ENCODE measurements around the gene EMP1. TPM values are rescaled to one million over a fixed set of nuclear protein-coding genes. Genes with fewer than 3 reads are reported as not detected.

EMP1 gene
- total RNA-seq, 2 experiments from 2014 or later = 3.2 to 4.4 TPM

GRCh38 chr12:13198876-13199275, 2.4 kb downstream of the EMP1 start:
- peaks cover 12% of the 10 kb centered on the region for H3K27me3 Mint-ChIP-seq

GRCh38 chr12:13199592-13199991, 3.1 kb downstream of the EMP1 start:
- DNase-seq = no peak
- no peak overlapping the region for H3K4me3 Mint-ChIP-seq
- H3K27me3 Mint-ChIP-seq = peaks cover 12% of the 10 kb centered on the region
- H3K27ac Mint-ChIP-seq = no peak overlapping the region
- H3K36me3 Mint-ChIP-seq = no peaks in the 10 kb centered on the region
- no peaks in the 10 kb centered on the region for H3K9me3 Mint-ChIP-seq
- H3K4me1 Mint-ChIP-seq = peaks cover 30% of the 10 kb centered on the region

More at GRCh38 chr12:13198876-13199275, 2.4 kb downstream of the EMP1 start:
- H3K4me3 Mint-ChIP-seq = no peak overlapping the region
- no peak for DNase-seq
- no peak overlapping the region for H3K27ac Mint-ChIP-seq
- no peaks in the 10 kb centered on the region for H3K36me3 Mint-ChIP-seq
- H3K4me1 Mint-ChIP-seq = peaks cover 30% of the 10 kb centered on the region
- no peaks in the 10 kb centered on the region for H3K9me3 Mint-ChIP-seq

- Mint-ChIP-seq H3K27me3 (peaks cover 12% of the 10 kb centered on the region), H3K4me3 (no peak overlapping the region), H3K27ac (no peak overlapping the region), H3K9me3 (no peaks in the 10 kb centered on the region), H3K4me1 (peaks cover 26% of the 10 kb centered on the region), H3K36me3 (no peaks in the 10 kb centered on the region)
- DNase-seq = no peak
These were observed 4.3 kb downstream of the EMP1 start for GRCh38 chr12:13200841-13201240.

GRCh38 chr12:13203034-13203922, 6.8 kb downstream of the EMP1 start:
- peaks cover 7% of the 10 kb centered on the region for H3K27me3 Mint-ChIP-seq
- DNase-seq = no peak
- no peaks in the 10 kb centered on the region for H3K36me3 Mint-ChIP-seq
- no peak overlapping the region for H3K4me3 Mint-ChIP-seq
- no peaks in the 10 kb centered on the region for H3K9me3 Mint-ChIP-seq
- H3K4me1 Mint-ChIP-seq = peaks cover 21% of the 10 kb centered on the region
- no peak overlapping the region for H3K27ac Mint-ChIP-seq

- Mint-ChIP-seq H3K4me3 (no peak overlapping the region), H3K27me3 (peaks cover 7% of the 10 kb centered on the region), H3K27ac (no peak overlapping the region), H3K9me3 (no peaks in the 10 kb centered on the region), H3K4me1 (peaks cover 28% of the 10 kb centered on the region), H3K36me3 (no peaks in the 10 kb centered on the region)
- DNase-seq = no peak
These were observed 7.9 kb downstream of the EMP1 start for GRCh38 chr12:13204428-13204827.

GRCh38 chr12:13205809-13206559, 9.5 kb downstream of the EMP1 start:
- peak overlapping the region; percentile 34 for H3K27ac Mint-ChIP-seq
- DNase-seq = peak; percentile 33
- H3K4me1 Mint-ChIP-seq = peaks cover 34% of the 10 kb centered on the region
- H3K36me3 Mint-ChIP-seq = no peaks in the 10 kb centered on the region
- peaks cover 7% of the 10 kb centered on the region for H3K27me3 Mint-ChIP-seq
- H3K9me3 Mint-ChIP-seq = no peaks in the 10 kb centered on the region
- H3K4me3 Mint-ChIP-seq = no peak overlapping the region

GRCh38 chr12:13206560-13206897, 10.0 kb downstream of the EMP1 start:
- no peak overlapping the region for H3K4me3 Mint-ChIP-seq

GRCh38 chr12:13208533-13209435, 12.3 kb downstream of the EMP1 start:
- Mint-ChIP-seq H3K4me1 (peaks cover 46% of the 10 kb centered on the region), H3K27me3 (no peaks in the 10 kb centered on the region), H3K36me3 (no peaks in the 10 kb centered on the region), H3K4me3 (no peak overlapping the region), H3K27ac (no peak overlapping the region), H3K9me3 (no peaks in the 10 kb centered on the region)
- DNase-seq = no peak

More at GRCh38 chr12:13206560-13206897, 10.0 kb downstream of the EMP1 start:
- H3K27me3 Mint-ChIP-seq = peaks cover 3% of the 10 kb centered on the region
- peaks cover 38% of the 10 kb centered on the region for H3K4me1 Mint-ChIP-seq
- no peak for DNase-seq
- no peaks in the 10 kb centered on the region for H3K36me3 Mint-ChIP-seq
- no peaks in the 10 kb centered on the region for H3K9me3 Mint-ChIP-seq
- peak overlapping the region; percentile 34 for H3K27ac Mint-ChIP-seq

GRCh38 chr12:13209436-13210235, 13.1 kb downstream of the EMP1 start:
- H3K36me3 Mint-ChIP-seq = no peaks in the 10 kb centered on the region
- H3K4me1 Mint-ChIP-seq = peaks cover 46% of the 10 kb centered on the region
- H3K27ac Mint-ChIP-seq = no peak overlapping the region
- no peaks in the 10 kb centered on the region for H3K27me3 Mint-ChIP-seq
- no peaks in the 10 kb centered on the region for H3K9me3 Mint-ChIP-seq
- H3K4me3 Mint-ChIP-seq = no peak overlapping the region
- DNase-seq = no peak

- Mint-ChIP-seq H3K27me3 (no peaks in the 10 kb centered on the region), H3K4me1 (peaks cover 44% of the 10 kb centered on the region), H3K36me3 (no peaks in the 10 kb centered on the region), H3K27ac (peak overlapping the region; percentile 10), H3K9me3 (no peaks in the 10 kb centered on the region), H3K4me3 (no peak overlapping the region)
- peak; percentile 25 for DNase-seq
These were observed 14.0 kb downstream of the EMP1 start for GRCh38 chr12:13210236-13211190.

GRCh38 chr12:13211191-13211858, 14.8 kb downstream of the EMP1 start:
- H3K9me3 Mint-ChIP-seq = no peaks in the 10 kb centered on the region
- peaks cover 36% of the 10 kb centered on the region for H3K4me1 Mint-ChIP-seq
- no peaks in the 10 kb centered on the region for H3K36me3 Mint-ChIP-seq
- DNase-seq = no peak
- H3K27me3 Mint-ChIP-seq = no peaks in the 10 kb centered on the region
- no peak overlapping the region for H3K4me3 Mint-ChIP-seq
- no peak overlapping the region for H3K27ac Mint-ChIP-seq

- no peaks in the 10 kb centered on the region for H3K9me3 Mint-ChIP-seq
- DNase-seq = peak; percentile 61
- H3K36me3 Mint-ChIP-seq = no peaks in the 10 kb centered on the region
- no peak overlapping the region for H3K27ac Mint-ChIP-seq
- no peak overlapping the region for H3K4me3 Mint-ChIP-seq
- H3K4me1 Mint-ChIP-seq = peaks cover 31% of the 10 kb centered on the region
- no peaks in the 10 kb centered on the region for H3K27me3 Mint-ChIP-seq
These were observed 15.5 kb downstream of the EMP1 start for GRCh38 chr12:13211859-13212664.

All from activated naive CD8-positive, alpha-beta T cell treated with anti-CD3 and anti-CD28 coated beads for 36 hours (primary cell).